Measurements from ENCODE around the gene TMIE. TPM values are rescaled to one million over a fixed set of nuclear protein-coding genes. Genes with fewer than 3 reads are reported as not detected.
A peak's percentile ranks its signal among the peaks of the same experiment; 100 is the strongest.

TMIE gene
- total and polyA plus RNA-seq, 2 of the 8 experiments (the other 6 are each of a cell fraction or from before 2014, with no cell fraction given): 0.45 to 0.67 TPM

GRCh38 chr3:46695177-46695961 lies 5.8 kb upstream of the TMIE start (continued):
- TF ChIP-seq NRF1 (IDR thresholded peaks at IDR 0.05; ENCODE audit: low read depth, low read length): no peak
- TF ChIP-seq NANOG (IDR thresholded peaks at IDR 0.05; ENCODE audit: insufficient read depth, low read depth, low read length, poor library complexity, severe bottlenecking): no peak
- TF ChIP-seq TAF1 (IDR thresholded peaks at IDR 0.05; ENCODE audit: low read depth, low read length): no peak
- no peak for TF ChIP-seq PHF8 (conservative IDR thresholded peaks at IDR 0.05; ENCODE audit: low read depth, low read length)
- TF ChIP-seq SUZ12 (IDR thresholded peaks at IDR 0.05; ENCODE audit: low read length): no peak
- no peak for TF ChIP-seq USF2 (IDR thresholded peaks at IDR 0.05; ENCODE audit: low read length)
- TF ChIP-seq EGR1 (IDR thresholded peaks at IDR 0.05; ENCODE audit: borderline replicate concordance, low read depth, low read length): no peak
- TF ChIP-seq CHD1 (IDR thresholded peaks at IDR 0.05; ENCODE audit: low read depth, low read length): no peak
- no peak for TF ChIP-seq HDAC6 (IDR thresholded peaks at IDR 0.05; ENCODE audit: low read depth, low read length)
- no peak for TF ChIP-seq ATF2 (IDR thresholded peaks at IDR 0.05; ENCODE audit: low read length)
- TF ChIP-seq RBBP5 (IDR thresholded peaks at IDR 0.05; ENCODE audit: borderline replicate concordance, low read depth, low read length): no peak
- peak; percentile 71 for TF ChIP-seq MAX (IDR thresholded peaks at IDR 0.05)
- TF ChIP-seq CBX5 (IDR thresholded peaks at IDR 0.05; ENCODE audit: low read depth, low read length): no peak
